Astrocyte (in vitro differentiated cells and primary cell): ENCODE results near the gene NPTN. TPM values are rescaled to one million over a fixed set of nuclear protein-coding genes. Genes with fewer than 3 reads are reported as not detected.

Experiments
- DNase-seq: peaks from one replicate; pipeline ENCODE4 v3.0.0-alpha.2; 2010; ENCODE audit warnings: low read depth
- FAIRE-seq: peaks from 2 replicates; lab custom pipeline; 2011; peaks lifted over from hg19 to GRCh38; lab: Jason Lieb, UNC
- H2AFZ ChIP-seq: 2 replicates; pipeline ENCODE4 v1.6.0; 2012; ENCODE audit warnings: low read depth, low read length, inconsistent platforms
- H3K27ac ChIP-seq: 2 replicates; pipeline ENCODE4 v1.5.1; 2011; ENCODE audit warnings: low read depth, low read length, inconsistent platforms
- H3K27me3 ChIP-seq: 2 replicates; pipeline ENCODE4 v1.6.0; 2011; ENCODE audit warnings: low read length, inconsistent platforms; ENCODE audit not compliant: insufficient read depth
- H3K36me3 ChIP-seq: 2 replicates; pipeline ENCODE4 v1.5.1; 2011; ENCODE audit warnings: low read length, inconsistent platforms; ENCODE audit not compliant: insufficient read depth
- H3K4me1 ChIP-seq: 2 replicates; pipeline ENCODE4 v1.5.1; 2011; ENCODE audit warnings: low read length, inconsistent platforms; ENCODE audit not compliant: insufficient read depth
- H3K4me2 ChIP-seq: 2 replicates; pipeline ENCODE4 v1.6.0; 2012; ENCODE audit warnings: low read length, inconsistent platforms
- H3K4me3 ChIP-seq: 2 replicates; pipeline ENCODE4 v1.5.1; 2011; ENCODE audit warnings: low read depth, mild to moderate bottlenecking, low read length, inconsistent platforms; ENCODE audit not compliant: insufficient read depth
- H3K79me2 ChIP-seq: 2 replicates; pipeline ENCODE4 v1.6.0; 2012; ENCODE audit warnings: mild to moderate bottlenecking, low read length, inconsistent platforms; ENCODE audit not compliant: insufficient read depth
- H3K9ac ChIP-seq: 2 replicates; pipeline ENCODE4 v1.6.0; 2012; ENCODE audit warnings: mild to moderate bottlenecking, low read length, inconsistent platforms
- H3K9me3 ChIP-seq: 2 replicates; pipeline ENCODE4 v1.5.1; 2012; ENCODE audit warnings: low read depth, mild to moderate bottlenecking, low read length, inconsistent platforms; ENCODE audit not compliant: insufficient read depth
- H4K20me1 ChIP-seq: 2 replicates; pipeline ENCODE4 v1.6.0; 2012; ENCODE audit warnings: low read length, inconsistent platforms; ENCODE audit not compliant: insufficient read depth
- H3K27ac Mint-ChIP-seq: one replicate; pipeline ENCODE4 v1.8.0; 2021; ENCODE audit warnings: mild to moderate bottlenecking, mixed read lengths; ENCODE audit not compliant: unreplicated experiment
- H3K27me3 Mint-ChIP-seq: one replicate; pipeline ENCODE4 v1.8.0; 2021; ENCODE audit warnings: low read depth, mixed read lengths; ENCODE audit not compliant: unreplicated experiment
- H3K36me3 Mint-ChIP-seq: one replicate; pipeline ENCODE4 v1.8.0; 2021; ENCODE audit warnings: low read depth, mixed read lengths; ENCODE audit not compliant: unreplicated experiment
- H3K4me1 Mint-ChIP-seq: one replicate; pipeline ENCODE4 v1.8.0; 2021; ENCODE audit warnings: low read depth, mixed read lengths; ENCODE audit not compliant: unreplicated experiment
- H3K4me3 Mint-ChIP-seq: one replicate; pipeline ENCODE4 v1.8.0; 2021; ENCODE audit warnings: mild to moderate bottlenecking, moderate library complexity, mixed read lengths; ENCODE audit not compliant: unreplicated experiment
- H3K9me3 Mint-ChIP-seq: one replicate; pipeline ENCODE4 v1.8.0; 2021; ENCODE audit warnings: mild to moderate bottlenecking, mixed read lengths; ENCODE audit not compliant: unreplicated experiment
- CTCF ChIP-seq: IDR thresholded peaks from 2 replicates; pipeline ENCODE4 v1.5.1; 2011; ENCODE audit warnings: low read depth, mild to moderate bottlenecking, inconsistent platforms, low read length, moderate library complexity; ENCODE audit not compliant: insufficient read depth
- EZH2 ChIP-seq: IDR thresholded peaks from 2 replicates; pipeline ENCODE4 v1.6.1; 2012; ENCODE audit warnings: mild to moderate bottlenecking, low read length, inconsistent platforms; ENCODE audit not compliant: insufficient read depth
- total RNA-seq: library from RNA; stranded (reverse); gene quantifications from 2 replicates; pipeline ENCODE4 v1.2.1, GENCODE V29; 2021

NPTN gene
- total RNA-seq, 1 donor from 2014 or later = 281 TPM

- H3K27me3 Mint-ChIP-seq = no peaks in the 10 kb centered on the region
These were observed 94.5 kb downstream of the NPTN start for GRCh38 chr15:73538563-73539211.

GRCh38 chr15:73538123-73538522 is 95.1 kb downstream of the NPTN start:
- H2AFZ ChIP-seq = no peak overlapping the region
- H3K4me2 ChIP-seq = no peak overlapping the region
- no peaks in the 10 kb centered on the region for H3K9me3 ChIP-seq
- no peaks in the 10 kb centered on the region for H3K36me3 ChIP-seq
- FAIRE-seq = no peak
- TF ChIP-seq EZH2 (no peak), CTCF (no peak)
- DNase-seq = no peak
- no peak overlapping the region for H3K27ac ChIP-seq
- no peak overlapping the region for H3K27ac Mint-ChIP-seq
- no peak overlapping the region for H3K4me3 Mint-ChIP-seq
- no peaks in the 10 kb centered on the region for H4K20me1 ChIP-seq
- H3K9me3 Mint-ChIP-seq = no peaks in the 10 kb centered on the region
- no peak overlapping the region for H3K9ac ChIP-seq
- H3K4me3 ChIP-seq = no peak overlapping the region
- H3K4me1 Mint-ChIP-seq = no peaks in the 10 kb centered on the region
- H3K4me1 ChIP-seq = no peaks in the 10 kb centered on the region
- H3K27me3 ChIP-seq = no peaks in the 10 kb centered on the region
- H3K79me2 ChIP-seq = no peaks in the 10 kb centered on the region
- no peaks in the 10 kb centered on the region for H3K27me3 Mint-ChIP-seq
- no peaks in the 10 kb centered on the region for H3K36me3 Mint-ChIP-seq

More at GRCh38 chr15:73538563-73539211, 94.5 kb downstream of the NPTN start:
- Histone ChIP-seq H3K79me2 (no peaks in the 10 kb centered on the region), H3K27ac (no peak overlapping the region), H2AFZ (no peak overlapping the region), H3K4me3 (no peak overlapping the region), H3K4me2 (no peak overlapping the region), H4K20me1 (no peaks in the 10 kb centered on the region), H3K9me3 (no peaks in the 10 kb centered on the region), H3K9ac (no peak overlapping the region), H3K4me1 (no peaks in the 10 kb centered on the region), H3K36me3 (no peaks in the 10 kb centered on the region), H3K27me3 (no peaks in the 10 kb centered on the region)
- no peak overlapping the region for H3K4me3 Mint-ChIP-seq
- H3K27ac Mint-ChIP-seq = no peak overlapping the region
- no peak for DNase-seq
- no peaks in the 10 kb centered on the region for H3K4me1 Mint-ChIP-seq
- no peaks in the 10 kb centered on the region for H3K9me3 Mint-ChIP-seq
- FAIRE-seq = no peak
- TF ChIP-seq EZH2 (no peak), CTCF (no peak)
- no peaks in the 10 kb centered on the region for H3K36me3 Mint-ChIP-seq

- no peaks in the 10 kb centered on the region for H3K4me1 Mint-ChIP-seq
- Histone ChIP-seq H3K9me3 (no peaks in the 10 kb centered on the region), H3K9ac (no peak overlapping the region), H3K36me3 (no peaks in the 10 kb centered on the region), H3K27ac (no peak overlapping the region), H3K4me3 (no peak overlapping the region), H3K4me1 (no peaks in the 10 kb centered on the region), H4K20me1 (no peaks in the 10 kb centered on the region), H3K79me2 (no peaks in the 10 kb centered on the region), H2AFZ (no peak overlapping the region), H3K4me2 (no peak overlapping the region), H3K27me3 (no peaks in the 10 kb centered on the region)
- TF ChIP-seq EZH2 (no peak), CTCF (no peak)
- H3K4me3 Mint-ChIP-seq = no peak overlapping the region
- no peak overlapping the region for H3K27ac Mint-ChIP-seq
- peak; percentile 2 for DNase-seq
- H3K36me3 Mint-ChIP-seq = no peaks in the 10 kb centered on the region
- H3K27me3 Mint-ChIP-seq = no peaks in the 10 kb centered on the region
- no peaks in the 10 kb centered on the region for H3K9me3 Mint-ChIP-seq
- no peak for FAIRE-seq
These were observed 102.5 kb downstream of the NPTN start for GRCh38 chr15:73530649-73531048.
